Measurements from ENCODE around the gene SRSF3. TPM values are rescaled to one million over a fixed set of nuclear protein-coding genes. Genes with fewer than 3 reads are reported as not detected.

SRSF3 gene
- polyA plus RNA-seq, 1 donor (not counting 4 experiments of a cell fraction or from before 2014, with no cell fraction given) = 398 TPM

GRCh38 chr6:36621371-36621855, 27.3 kb downstream of the SRSF3 start:
- Histone ChIP-seq H3K4me2 (ENCODE audit: control insufficient read depth, extremely low read depth, insufficient read depth, low read depth, low read length) (no peak overlapping the region), H3K4me1 (ENCODE audit: control insufficient read depth, extremely low read depth, insufficient read depth, low read length) (peaks cover 28% of the 10 kb centered on the region), H3K4me3 (ENCODE audit: control insufficient read depth in 2 of 3, extremely low read depth in 1 of 3, insufficient read depth in 2 of 3, low read depth in 1 of 3, low read length in 3 of 3) (no peak overlapping the region), H3K27me3 (ENCODE audit: control insufficient read depth, extremely low read depth, insufficient read depth, low read length) (no peaks in the 10 kb centered on the region), H4K20me1 (ENCODE audit: control insufficient read depth, extremely low read depth, insufficient read depth, low read length) (no peaks in the 10 kb centered on the region), H3K9me3 (ENCODE audit: control insufficient read depth, low read depth, low read length) (no peaks in the 10 kb centered on the region), H3K9ac (ENCODE audit: control insufficient read depth, extremely low read depth, insufficient read depth, low read length) (no peak overlapping the region), H3K79me2 (ENCODE audit: control insufficient read depth, insufficient read depth, low read length) (no peaks in the 10 kb centered on the region), H2AFZ (ENCODE audit: control insufficient read depth, low read length) (no peak overlapping the region), H3K9me1 (ENCODE audit: control insufficient read depth, extremely low read depth, insufficient read depth, low read length) (no peaks in the 10 kb centered on the region), H3K27ac (ENCODE audit: control insufficient read depth, insufficient read depth, low read length) (no peak overlapping the region), H3K36me3 (ENCODE audit: control insufficient read depth in 2 of 2, extremely low read depth in 1 of 2, insufficient read depth in 2 of 2, low read length in 2 of 2) (no peaks in the 10 kb centered on the region)
- FAIRE-seq = no peak
- dilution Hi-C loops (cut with MboI; ENCODE audit: extremely low pct_ligation_motif_present, low sequenced_read_pairs) = no loop called here
- TF ChIP-seq EZH2 (IDR thresholded peaks at IDR 0.05; ENCODE audit: low read length) = no peak
- no peak for TF ChIP-seq CTCF (optimal IDR thresholded peaks at IDR 0.05 in 1 of 3, IDR thresholded peaks at IDR 0.05 in 1 of 3, conservative IDR thresholded peaks at IDR 0.05 in 1 of 3; ENCODE audit: extremely low read depth in 1 of 3, insufficient read depth in 2 of 3, low read length in 3 of 3)
- no peak for DNase-seq (ENCODE audit: low read depth, low spot score)

- dilution Hi-C loops (cut with MboI; ENCODE audit: extremely low pct_ligation_motif_present, low sequenced_read_pairs) = no loop called here
- no peak for FAIRE-seq
- peaks cover 22% of the 10 kb centered on the region for H3K4me1 ChIP-seq (ENCODE audit: control insufficient read depth, extremely low read depth, insufficient read depth, low read length)
Observed at GRCh38 chr6:36622901-36623546, 28.9 kb downstream of the SRSF3 start.

More at GRCh38 chr6:36622901-36623546, 28.9 kb downstream of the SRSF3 start:
- Histone ChIP-seq H3K27ac (ENCODE audit: control insufficient read depth, insufficient read depth, low read length) (no peak overlapping the region), H3K9ac (ENCODE audit: control insufficient read depth, extremely low read depth, insufficient read depth, low read length) (no peak overlapping the region), H3K9me3 (ENCODE audit: control insufficient read depth, low read depth, low read length) (no peaks in the 10 kb centered on the region), H2AFZ (ENCODE audit: control insufficient read depth, low read length) (no peak overlapping the region), H3K36me3 (ENCODE audit: control insufficient read depth in 2 of 2, extremely low read depth in 1 of 2, insufficient read depth in 2 of 2, low read length in 2 of 2) (no peaks in the 10 kb centered on the region), H3K4me3 (ENCODE audit: control insufficient read depth in 2 of 3, extremely low read depth in 1 of 3, insufficient read depth in 2 of 3, low read depth in 1 of 3, low read length in 3 of 3) (no peak overlapping the region), H3K4me2 (ENCODE audit: control insufficient read depth, extremely low read depth, insufficient read depth, low read depth, low read length) (no peak overlapping the region), H3K79me2 (ENCODE audit: control insufficient read depth, insufficient read depth, low read length) (no peaks in the 10 kb centered on the region), H3K27me3 (ENCODE audit: control insufficient read depth, extremely low read depth, insufficient read depth, low read length) (no peaks in the 10 kb centered on the region), H4K20me1 (ENCODE audit: control insufficient read depth, extremely low read depth, insufficient read depth, low read length) (no peaks in the 10 kb centered on the region), H3K9me1 (ENCODE audit: control insufficient read depth, extremely low read depth, insufficient read depth, low read length) (no peaks in the 10 kb centered on the region)
- TF ChIP-seq EZH2 (IDR thresholded peaks at IDR 0.05; ENCODE audit: low read length) = no peak
- no peak for TF ChIP-seq CTCF (optimal IDR thresholded peaks at IDR 0.05 in 1 of 3, IDR thresholded peaks at IDR 0.05 in 1 of 3, conservative IDR thresholded peaks at IDR 0.05 in 1 of 3; ENCODE audit: extremely low read depth in 1 of 3, insufficient read depth in 2 of 3, low read length in 3 of 3)
- no peak for DNase-seq (ENCODE audit: low read depth, low spot score)

Data from keratinocyte (primary cell).